Activated CD4-positive, alpha-beta T cell treated with anti-CD3 and anti-CD28 coated beads, Interleukin-2, amount 50 U/mL, for 4 hours (primary cell): ENCODE data around the gene ADAP1.

Source experiments
- DNase-seq, 2 experiments: peaks; one replicate each; pipeline ENCODE4 v3.0.0-alpha.2; 2020

The ADAP1 gene

GRCh38 chr7:919924-920341 is 34.5 kb downstream of the ADAP1 start:
- DNase-seq = no peak

GRCh38 chr7:919114-919442 is 35.4 kb downstream of the ADAP1 start:
- DNase-seq = no peak

DNA sequence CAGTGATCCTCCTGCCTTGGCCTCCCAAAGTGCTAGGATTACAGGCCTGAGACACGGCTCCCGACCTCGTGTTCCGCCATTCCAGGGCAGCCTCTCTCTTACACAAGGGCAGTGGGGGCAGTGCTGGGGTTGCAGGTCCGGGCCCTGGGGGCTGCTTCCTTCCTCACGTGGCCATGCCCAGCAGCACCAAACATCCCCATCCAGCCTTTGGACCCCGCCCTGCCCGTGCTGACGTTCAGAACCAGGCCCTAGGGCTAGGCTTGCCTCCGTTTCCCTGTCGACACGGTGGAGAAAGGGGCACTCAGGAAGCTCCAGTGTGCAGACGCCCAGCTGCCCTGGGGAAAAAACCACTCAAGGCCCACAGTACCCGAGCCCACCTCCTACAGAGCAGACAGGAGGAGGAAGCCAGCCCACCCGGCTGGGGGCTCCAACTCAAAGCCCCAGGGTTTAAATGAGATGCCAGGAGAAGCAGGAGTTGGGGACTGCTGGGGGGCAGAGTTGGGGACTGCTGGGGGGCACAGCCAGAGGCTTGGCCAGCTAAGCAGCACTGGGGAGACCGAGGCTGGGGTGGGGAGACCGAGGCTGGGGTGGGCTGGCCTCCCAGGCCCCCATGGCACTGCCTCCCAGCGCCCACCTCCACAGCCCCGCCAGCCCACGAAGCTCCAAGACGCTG is 35.9 kb downstream of the ADAP1 start:
- no peak for DNase-seq

DNA sequence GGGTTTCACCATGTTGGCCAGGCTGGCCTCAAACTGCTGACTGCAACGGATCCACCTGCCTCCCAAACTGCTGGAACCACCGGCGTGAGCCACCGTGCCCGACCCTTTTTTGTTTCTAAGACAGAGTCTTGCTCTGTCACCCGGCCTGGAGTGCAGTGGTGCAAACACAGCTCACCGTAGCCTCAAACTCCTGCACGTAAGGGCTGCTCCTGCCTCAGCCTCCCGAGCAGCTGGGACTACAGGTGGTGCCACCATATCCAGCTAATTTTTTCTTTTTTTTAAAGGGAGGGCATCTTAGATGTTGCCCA is 36.4 kb downstream of the ADAP1 start:
- DNase-seq = no peak

GRCh38 chr7:917255-918117 is 37.0 kb downstream of the ADAP1 start:
- no peak for DNase-seq

DNA sequence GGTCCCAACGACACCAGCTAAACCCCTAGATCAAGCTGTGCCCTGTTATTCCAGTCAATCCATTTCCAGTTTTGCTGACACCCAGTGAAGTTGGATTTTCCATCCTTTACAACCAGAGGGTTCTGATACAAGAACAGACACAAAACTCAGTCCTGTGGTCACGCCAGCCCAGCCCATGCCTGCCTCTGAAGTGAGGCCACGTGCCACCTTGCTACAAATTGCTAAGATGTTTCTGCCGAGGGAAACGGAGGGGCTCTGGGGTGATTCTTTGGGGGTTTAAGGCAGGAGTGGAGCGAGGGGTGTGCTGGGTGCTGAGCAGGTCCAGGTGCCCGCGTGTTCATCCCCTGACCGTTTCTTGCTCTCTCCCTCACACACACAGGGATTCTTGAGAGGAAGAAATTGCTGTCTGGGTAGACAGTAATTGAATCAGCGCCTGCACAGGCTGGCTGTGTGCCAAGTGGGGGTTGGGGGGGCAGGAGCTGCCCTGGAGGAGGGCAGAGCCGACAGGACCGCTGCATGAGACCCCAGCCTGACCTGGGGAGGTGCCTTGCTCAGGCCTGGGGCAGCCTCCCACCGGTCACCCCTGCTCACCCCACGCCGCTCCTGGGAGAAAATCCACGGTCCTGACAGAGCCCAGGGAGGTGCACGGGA is 38.1 kb downstream of the ADAP1 start:
- no peak for DNase-seq

DNA sequence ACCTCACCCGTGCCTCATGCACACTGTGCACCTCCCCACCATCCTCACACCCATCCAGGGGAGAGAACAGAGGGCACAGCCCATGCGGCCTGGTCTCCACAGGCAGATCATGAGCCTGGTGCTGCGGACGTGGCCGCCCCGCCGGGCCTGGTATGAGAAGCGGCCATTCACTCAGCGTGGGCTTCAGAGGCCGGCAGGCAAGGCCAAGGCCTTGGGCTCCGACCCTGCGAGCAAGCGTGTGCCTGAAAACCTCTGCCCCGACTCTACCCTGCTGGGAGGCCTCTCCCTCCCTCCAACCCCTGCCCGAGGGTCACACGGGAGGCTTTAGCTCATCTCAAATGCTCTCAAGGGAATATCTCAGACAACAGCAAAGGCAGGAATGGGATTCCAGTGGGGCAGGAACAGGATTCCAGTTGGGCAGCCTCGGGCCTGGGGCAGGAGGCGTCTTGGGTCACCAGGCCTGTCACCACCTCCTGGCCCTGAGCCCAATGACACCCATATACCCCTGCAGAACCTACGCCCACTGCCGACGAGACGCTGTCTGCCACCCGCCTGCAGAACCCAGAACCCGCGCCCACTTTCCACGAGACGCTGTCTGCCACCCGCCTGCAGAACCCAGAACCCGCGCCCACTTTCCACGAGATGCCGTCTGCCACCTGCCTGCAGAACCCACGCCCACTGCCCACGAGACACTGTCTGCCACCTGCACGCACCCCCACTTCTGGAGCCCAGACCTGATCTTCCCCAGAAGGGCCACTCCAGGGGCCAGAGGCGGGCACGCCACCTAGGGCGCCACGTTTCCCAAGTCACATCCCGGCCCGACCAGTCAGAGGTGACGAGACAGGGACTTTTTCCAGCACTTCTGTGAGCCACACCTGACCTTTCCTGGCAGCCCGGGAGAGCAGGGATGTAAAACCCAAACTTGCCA is 38.9 kb downstream of the ADAP1 start:
- no peak for DNase-seq

DNA sequence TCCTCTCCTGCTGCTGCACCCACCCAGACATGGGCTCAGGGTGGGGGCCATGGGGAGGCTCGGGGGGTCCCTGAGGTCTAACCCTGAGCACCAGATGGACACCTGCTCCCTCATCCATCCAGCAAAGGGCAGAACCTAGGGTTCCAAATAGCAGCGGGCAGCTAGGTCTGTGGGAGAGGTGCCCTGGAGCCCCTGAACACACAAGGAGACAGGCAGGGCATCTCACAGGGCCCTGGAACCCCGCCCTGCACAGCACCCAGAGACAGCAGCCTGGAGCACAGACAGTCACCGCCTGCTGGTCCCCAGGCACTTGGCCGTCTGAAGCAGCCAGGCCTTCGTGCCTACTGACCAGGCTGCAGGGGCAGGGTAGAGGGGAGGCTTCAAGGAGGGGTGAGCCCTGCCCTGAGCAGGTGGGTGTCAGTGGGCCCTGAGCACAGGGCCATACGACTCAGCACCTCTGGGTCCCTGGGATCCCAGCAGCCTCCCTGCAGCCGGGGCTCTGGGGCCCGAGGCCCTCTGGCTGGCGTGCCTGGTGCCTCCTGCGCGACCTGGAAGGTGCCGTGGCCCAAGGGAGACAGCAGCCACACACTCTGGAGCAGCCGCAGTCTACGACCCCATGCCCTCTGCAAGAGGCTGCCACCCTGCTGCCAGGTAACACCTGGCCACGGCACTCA is 39.8 kb downstream of the ADAP1 start:
- no peak for DNase-seq

- no peak for DNase-seq
Observed at GRCh38 chr7:913736-914520, 40.6 kb downstream of the ADAP1 start.

DNA sequence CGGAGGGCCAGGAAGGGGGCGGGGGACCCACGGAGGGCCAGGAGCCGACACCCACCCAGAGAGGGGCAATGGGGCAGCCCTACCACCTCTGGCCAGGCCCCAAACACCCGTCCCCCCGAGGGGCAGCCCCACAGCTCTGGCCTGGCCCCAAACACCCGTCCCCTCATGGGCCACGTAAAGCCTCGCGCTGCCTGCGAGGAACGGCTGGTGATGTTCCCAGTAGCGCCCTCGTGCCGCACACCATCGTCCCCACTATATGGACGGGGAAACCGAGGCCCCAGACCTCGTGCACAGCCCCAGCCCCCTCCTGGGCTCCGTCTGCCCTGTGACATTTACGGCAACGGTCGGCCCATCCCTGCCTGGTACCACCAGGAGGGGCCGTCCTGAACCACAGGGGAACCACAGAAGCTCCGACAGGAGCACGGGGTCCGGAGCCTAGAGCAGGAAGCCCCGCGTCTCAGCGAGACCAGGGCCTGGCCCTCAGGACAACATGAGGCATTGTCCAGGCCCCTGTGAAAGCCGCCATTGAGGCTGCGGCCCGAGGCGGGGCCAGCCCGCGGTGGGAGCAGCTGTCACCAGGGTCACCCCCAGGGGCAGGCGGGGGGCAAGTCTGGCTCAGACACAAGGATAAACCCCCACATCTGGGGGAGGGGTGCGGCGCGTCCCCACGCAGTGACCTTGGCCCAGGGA is 42.5 kb downstream of the ADAP1 start:
- no peak for DNase-seq

DNA sequence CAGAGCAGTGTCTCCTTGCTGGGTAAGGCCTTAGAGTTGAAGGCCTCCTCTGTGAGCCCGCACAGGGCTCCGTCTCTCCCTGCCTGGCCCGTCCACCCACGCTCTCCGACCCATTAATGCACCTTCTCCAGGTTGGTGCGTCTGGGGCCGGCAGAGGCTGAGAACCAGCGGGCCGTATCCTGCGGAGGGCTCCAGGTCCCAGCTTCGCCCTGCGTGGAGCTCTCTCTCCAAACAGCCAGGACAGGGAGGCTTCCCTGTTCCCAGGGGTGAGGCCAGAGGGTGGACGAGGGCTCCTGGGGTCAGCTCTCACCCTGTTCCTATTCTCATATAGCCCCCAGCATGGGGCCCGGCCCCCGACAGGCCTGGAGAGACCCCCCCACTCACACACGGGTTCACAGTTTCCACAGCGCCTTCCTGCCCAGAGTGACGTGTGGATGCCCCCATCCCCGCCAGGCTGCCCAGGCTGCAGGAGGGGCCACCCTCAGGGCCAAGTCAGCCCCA is 43.5 kb downstream of the ADAP1 start:
- DNase-seq = no peak

DNA sequence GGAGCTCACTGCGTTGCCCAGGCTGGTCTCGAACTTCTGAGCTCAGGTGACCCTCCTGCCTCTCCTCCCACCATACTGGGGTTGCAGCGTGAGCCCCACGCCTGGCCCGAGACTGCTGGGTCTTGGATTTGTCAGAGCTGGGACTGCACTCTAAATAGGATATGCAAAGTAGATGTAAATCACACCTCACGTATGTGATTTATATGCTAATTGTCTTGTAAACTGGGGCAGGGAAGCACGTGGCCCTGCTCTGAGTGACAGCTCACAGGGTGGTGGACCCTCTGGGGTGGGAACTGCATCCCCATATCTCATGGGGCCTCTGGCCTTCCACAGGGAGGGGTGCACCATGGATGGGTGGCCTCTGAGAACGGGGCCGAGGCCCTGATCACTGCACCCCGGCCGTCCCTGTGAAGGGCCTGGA is 44.0 kb downstream of the ADAP1 start:
- DNase-seq = no peak

DNA sequence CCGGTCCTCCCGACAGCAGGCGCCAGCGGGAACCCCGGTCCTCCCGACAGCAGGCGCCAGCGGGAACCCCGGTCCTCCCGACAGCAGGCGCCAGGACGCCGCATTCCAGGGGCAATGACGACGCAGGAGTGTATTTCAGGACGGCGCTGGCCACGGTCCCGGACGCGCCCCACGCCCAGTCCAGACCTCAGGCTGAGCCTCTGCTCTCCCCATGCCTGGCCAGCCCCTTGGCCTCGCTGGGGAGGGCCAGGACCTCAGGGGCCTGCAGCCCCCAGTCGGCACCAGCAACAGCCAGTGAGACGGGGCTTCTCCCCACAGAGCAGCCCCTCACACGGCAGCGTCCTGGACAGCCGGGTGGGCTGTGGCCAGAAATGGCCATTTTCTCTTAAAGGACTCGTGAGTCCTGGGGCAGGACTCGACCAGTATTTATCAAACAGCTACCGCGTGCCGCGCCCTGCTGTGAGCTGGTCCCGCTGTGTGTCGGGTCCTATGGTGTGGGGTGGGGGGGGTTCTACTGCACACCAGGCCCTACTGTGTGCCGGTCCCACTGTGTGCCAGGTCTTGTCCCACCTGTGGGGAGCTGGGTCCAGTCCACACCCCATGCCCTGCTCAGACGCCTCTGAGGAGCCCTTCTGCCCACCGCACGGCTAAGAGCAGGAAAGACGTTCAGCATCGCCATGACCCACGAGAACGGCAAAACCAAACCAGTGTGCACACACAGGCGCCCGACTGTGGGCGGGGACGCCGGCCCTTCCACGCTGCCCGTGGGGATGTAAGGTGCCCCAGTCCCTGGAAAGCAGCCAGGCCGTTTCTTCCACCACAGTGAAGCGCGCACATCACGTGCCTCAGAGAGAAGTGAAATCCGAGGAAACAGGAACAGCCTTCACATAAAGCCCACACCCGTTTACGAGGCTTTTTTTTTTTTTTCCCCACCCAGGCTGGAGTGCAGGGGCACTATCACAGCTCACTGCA is 44.8 kb downstream of the ADAP1 start:
- DNase-seq = no peak

DNA sequence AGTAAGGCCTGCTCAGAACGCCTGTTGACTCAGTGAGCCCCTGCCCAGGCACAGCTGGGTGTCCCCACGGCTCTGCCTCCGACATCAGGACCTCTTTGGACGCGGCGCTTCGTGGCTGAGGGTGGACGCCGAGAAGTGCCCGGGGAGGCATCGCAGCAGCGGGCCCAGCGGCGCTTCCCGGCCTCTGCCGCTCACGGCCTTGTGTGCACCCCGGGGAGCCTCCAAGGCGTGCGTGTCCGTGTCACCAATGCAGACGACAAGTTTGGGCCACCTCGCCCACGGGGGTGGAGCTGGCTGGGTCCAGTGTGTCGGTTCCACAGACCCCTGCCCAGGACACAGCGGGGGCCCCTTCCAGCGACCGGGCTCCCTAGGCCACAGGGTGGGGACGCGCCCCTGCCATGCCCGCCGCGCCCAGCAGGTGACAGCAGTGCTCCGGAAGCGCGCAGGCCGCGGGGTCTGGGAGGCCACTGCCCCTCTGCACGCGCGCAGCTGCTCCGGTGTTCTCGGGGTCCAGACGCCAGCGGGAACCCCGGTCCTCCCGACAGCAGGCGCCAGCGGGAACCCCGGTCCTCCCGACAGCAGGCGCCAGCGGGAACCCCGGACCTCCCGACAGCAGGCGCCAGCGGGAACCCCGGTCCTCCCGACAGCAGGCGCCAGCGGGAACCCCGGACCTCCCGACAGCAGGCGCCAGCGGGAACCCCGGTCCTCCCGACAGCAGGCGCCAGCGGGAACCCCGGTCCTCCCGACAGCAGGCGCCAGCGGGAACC is 45.7 kb downstream of the ADAP1 start:
- peak; percentile 58 to 68 for DNase-seq

- DNase-seq = no peak
Observed at GRCh38 chr7:908159-908581, 46.3 kb downstream of the ADAP1 start.

GRCh38 chr7:907158-907980 is 47.1 kb downstream of the ADAP1 start:
- DNase-seq = no peak

GRCh38 chr7:906776-907157 is 47.7 kb downstream of the ADAP1 start:
- no peak for DNase-seq

DNA sequence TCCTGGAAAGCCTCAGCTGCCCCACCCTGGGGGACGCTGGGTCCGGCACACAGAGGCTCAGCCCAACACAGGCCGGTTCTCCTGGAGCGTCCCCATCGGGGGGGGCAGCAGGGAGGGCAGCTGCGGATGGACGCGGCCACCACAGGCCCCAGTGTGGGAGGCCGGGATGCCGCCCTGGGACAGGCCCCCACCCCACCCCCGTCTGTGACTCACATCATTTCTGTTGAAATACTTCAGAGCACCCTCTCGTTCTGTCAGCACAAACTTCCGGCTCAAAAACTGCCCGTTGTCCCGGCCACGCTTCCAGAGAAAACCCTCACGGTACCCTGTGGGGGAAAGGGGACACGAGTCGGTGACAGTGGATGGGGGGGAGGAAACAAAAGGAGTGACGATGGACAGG is 49.6 kb downstream of the ADAP1 start:
- DNase-seq = no peak
